K562 (cell line): Measurements from ENCODE around the gene C2CD4C. TPM values are rescaled to one million over a fixed set of nuclear protein-coding genes. Genes with fewer than 3 reads are reported as not detected.

Source experiments
- ATAC-seq: fragments of 200-7000 bp; cut with Tn5 transposase; 3 replicates; pipeline ENCODE4 v1.9.1; 2020; ENCODE audit warnings: moderate library complexity
- BruUV-seq: library from RNA; stranded (reverse); fragments of 400-500 nt; replicated peaks from 2 replicates; lab custom pipeline; 2021; lab: Mats Ljungman, UMichigan
- CTCF ChIA-PET: fragments of 300-600 bp; formaldehyde crosslinking; extraction: SDS; loops from one replicate; lab custom pipeline; 2021; ENCODE audit warnings: low intra/inter-chr PET ratio; lab: Yijun Ruan, JAX
- POLR2A ChIA-PET: fragments of 300-600, 350-650 bp; sonication (Branson Sonifier 250); formaldehyde crosslinking; extraction: SDS; loops from one replicate; lab custom pipeline; 2021; ENCODE audit warnings: antibody characterized with exemption, inconsistent platforms; lab: Yijun Ruan, JAX
- DNase-seq, 4 experiments: peaks; one replicate each; pipeline versions ENCODE4 v3.0.0 to v3.0.0-alpha.2; 2011 to 2018; ENCODE audit warnings: low spot score in 3 of 4, mixed read lengths in 3 of 4; ENCODE audit errors: extremely low read depth in 1 of 4
- FAIRE-seq: peaks from 2 replicates; lab custom pipeline; 2011; peaks lifted over from hg19 to GRCh38; lab: Jason Lieb, UNC
- H2AFZ ChIP-seq: 2 replicates; pipeline ENCODE4 v1.6.0; 2011; ENCODE audit warnings: low read depth, low read length, control low read depth, inconsistent platforms
- H3K27ac ChIP-seq: fragments of 200-600 bp; 3 replicates; pipeline ENCODE4 v1.8.0; 2011; ENCODE audit warnings: low read depth, mild to moderate bottlenecking, control low read depth, inconsistent platforms, low read length, moderate library complexity, mixed read lengths; ENCODE audit errors: extremely low read depth
- H3K27me3 ChIP-seq, 2 experiments: fragments of 300-600 bp in 1 of 2; 2 replicates in 1 of 2; 3 replicates in 1 of 2; pipeline versions ENCODE4 v1.6.0 to v1.8.0; 2011; ENCODE audit warnings: inconsistent platforms in 2 of 2, low read length in 2 of 2, mild to moderate bottlenecking in 1 of 2, mixed read lengths in 1 of 2, moderate library complexity in 1 of 2; ENCODE audit not compliant: control insufficient read depth in 2 of 2, insufficient read depth in 2 of 2
- H3K36me3 ChIP-seq: fragments of 300-600 bp; 3 replicates; pipeline ENCODE4 v1.8.0; 2011; ENCODE audit warnings: mild to moderate bottlenecking, low read length, inconsistent platforms; ENCODE audit not compliant: control insufficient read depth, insufficient read depth
- H3K4me1 ChIP-seq, 2 experiments: fragments of 200-600 bp in 1 of 2; replicated peaks in 1 of 2; 2 replicates in 1 of 2; 3 replicates in 1 of 2; pipeline versions ENCODE4 v1.5.1 to v1.8.0; 2011; ENCODE audit warnings: inconsistent platforms in 2 of 2, low read length in 2 of 2, mild to moderate bottlenecking in 1 of 2, mixed read lengths in 1 of 2, moderate library complexity in 1 of 2; ENCODE audit not compliant: control insufficient read depth in 2 of 2, insufficient read depth in 2 of 2
- H3K4me2 ChIP-seq: 2 replicates; pipeline ENCODE4 v1.6.1; 2011; ENCODE audit warnings: low read length, control low read depth, inconsistent platforms, mixed read lengths; ENCODE audit not compliant: insufficient read depth
- H3K4me3 ChIP-seq: fragments of 200-600 bp; sonication (generic), shearing (Covaris generic); 2 replicates; pipeline ENCODE4 v1.5.1; 2016; ENCODE audit warnings: control low read depth, inconsistent platforms
- H3K79me2 ChIP-seq: fragments of 200-600 bp; 3 replicates; pipeline ENCODE4 v1.8.0; 2011; ENCODE audit warnings: low read length, inconsistent platforms; ENCODE audit not compliant: control insufficient read depth, insufficient read depth
- H3K9ac ChIP-seq, 2 experiments: 2 replicates each; pipeline versions ENCODE4 v1.6.0 to v1.6.1; 2011; ENCODE audit warnings: low read depth in 2 of 2, low read length in 2 of 2, control low read depth in 1 of 2, inconsistent platforms in 1 of 2, mild to moderate bottlenecking in 1 of 2, mixed read lengths in 1 of 2; ENCODE audit not compliant: insufficient read depth in 1 of 2
- H3K9me1 ChIP-seq: one replicate; pipeline ENCODE4 v1.6.0; 2011; ENCODE audit warnings: inconsistent platforms, mild to moderate bottlenecking, low read length, moderate library complexity; ENCODE audit not compliant: control insufficient read depth, insufficient read depth
- H3K9me3 ChIP-seq: replicated peaks from 2 replicates; pipeline ENCODE4 v1.5.1; 2011; ENCODE audit warnings: low read depth, low read length, inconsistent platforms; ENCODE audit not compliant: control insufficient read depth, insufficient read depth
- H4K20me1 ChIP-seq: replicated peaks from 2 replicates; pipeline ENCODE4 v1.6.1; 2011; ENCODE audit warnings: low read length, inconsistent platforms, mixed read lengths; ENCODE audit not compliant: control insufficient read depth, insufficient read depth
- HMG20B ChIP-seq: fragments of 250-450 bp; sonication (Bioruptor Pico); IDR thresholded peaks from 2 replicates; pipeline ENCODE4 v1.5.0; 2021; ENCODE audit warnings: mild to moderate bottlenecking
- MEF2A ChIP-seq: IDR thresholded peaks from 2 replicates; pipeline ENCODE4 v1.6.1; 2011; ENCODE audit warnings: low read depth, mild to moderate bottlenecking, low read length, moderate library complexity; ENCODE audit not compliant: control insufficient read depth
- WGBS: fragments of 100-300 bp; shearing (Covaris generic); methylation state at CpG from one replicate; pipeline ENCODE4 v1.1.6; 2016; ENCODE audit warnings: low coverage, mixed read lengths; ENCODE audit not compliant: insufficient coverage; ENCODE audit errors: missing lambda C conversion rate; 5-methylcytosine and 5-hydroxymethylcytosine counted together
- in situ Hi-C: fragments of 300-500 bp; cut with MboI; formaldehyde crosslinking; loops from 4 replicates; pipeline ENCODE4 v1.15.0; 2018; ENCODE audit warnings: inconsistent platforms, mixed read lengths
- intact Hi-C: fragments of 100-400 bp; cut with micrococcal nuclease; formaldehyde crosslinking; loops from 2 replicates; pipeline ENCODE4 v1.14.2; 2022
- polyA plus RNA-seq, 8 experiments: library from polyadenylated mRNA; depleted of rRNA in 4 of 8; stranded (reverse) in 5 of 8; unstranded in 3 of 8; fragments of >200 nt; fragmentation: Nextera tagmentation in 2 of 8; fragmentation: Illumina TruSeq in 1 of 8; extraction: Ambion mirVana in 2 of 8; extraction: Trizol in 1 of 8; gene quantifications; 2 replicates each; pipeline versions ENCODE4 v1.2.1 to v1.2.3, GENCODE V29; 2011 to 2014; ENCODE audit warnings: inconsistent platforms in 1 of 8, missing spikeins in 1 of 8
- total RNA-seq, 7 experiments: library from RNA; depleted of rRNA in 6 of 7; stranded (reverse); fragments of >200 nt in 6 of 7; fragmentation: Illumina TruSeq in 2 of 7; extraction: Trizol in 2 of 7; gene quantifications; 2 replicates each; pipeline versions ENCODE4 v1.2.1 to v1.2.3, GENCODE V29; 2011 to 2021; ENCODE audit warnings: low replicate concordance in 1 of 7
- TF ChIP-seq, protein P1 (sequence below): IDR thresholded peaks from 3 replicates; pipeline ENCODE4 v1.6.1; 2011; ENCODE audit warnings: borderline replicate concordance, mild to moderate bottlenecking; ENCODE audit not compliant: insufficient read length, insufficient read depth
- TF ChIP-seq, protein P2 (sequence below): fragments of 250-450 bp; sonication (Bioruptor Pico); IDR thresholded peaks from 2 replicates; pipeline ENCODE4 v1.4.0; 2020
- TF ChIP-seq, protein P3 (sequence below): sonication (generic); formaldehyde crosslinking; IDR thresholded peaks from 2 replicates; pipeline ENCODE4 v1.8.1; 2023; ENCODE audit warnings: mild to moderate bottlenecking, missing genetic modification reagents

C2CD4C gene
- total and polyA plus RNA-seq, 9 of the 15 experiments (the other 6 are each of a cell fraction or from before 2014, with no cell fraction given) = 0.01 to 0.07 TPM; not detected in 7

DNA sequence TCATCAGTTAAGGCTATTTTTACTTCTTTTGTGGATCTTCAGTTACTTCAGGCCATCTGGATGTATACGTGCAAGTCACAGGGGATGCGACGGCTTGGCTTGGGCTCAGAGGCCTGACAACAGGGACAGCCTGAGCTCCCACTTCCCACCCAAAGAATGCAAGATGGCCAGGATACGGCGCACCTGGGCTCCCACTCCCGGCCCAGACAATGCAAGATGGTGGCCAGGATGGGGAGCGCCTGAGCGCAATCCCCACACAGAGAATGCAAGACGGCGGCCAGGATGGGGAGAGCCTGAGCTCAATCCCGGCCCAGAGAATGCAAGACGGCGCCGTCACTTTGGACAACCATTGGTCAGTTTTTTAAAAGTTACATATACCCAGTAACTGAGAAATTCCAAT lies 39.1 kb downstream of the C2CD4C start:
- POLR2A ChIA-PET = interaction anchor here (0.5 to 1.1 kb wide), 3 partner anchors 10 to 310 kb away, joined by 3 to 4 read pairs (median 3); partner anchors contain the start of gene MIER2
- H3K9me1 ChIP-seq = no peaks in the 10 kb centered on the region
- no peaks in the 10 kb centered on the region; the same call in 1 of the 2 replicates for H4K20me1 ChIP-seq
- no peak overlapping the region for H3K27ac ChIP-seq
- ATAC-seq = no peak
- in situ Hi-C loops (no loop called here), intact Hi-C loops (no loop called here)
- 30% methylated on average over 14 of the region's 14 CpGs for WGBS
- H3K9me3 ChIP-seq = no peaks in the 10 kb centered on the region
- H2AFZ ChIP-seq = no peak overlapping the region
- peaks cover 76 to 100% of the 10 kb centered on the region in 2 experiments for H3K27me3 ChIP-seq
- no peak for FAIRE-seq
- CTCF ChIA-PET = no interaction called here
- H3K36me3 ChIP-seq = no peaks in the 10 kb centered on the region
- no peak overlapping the region for H3K9ac ChIP-seq
- H3K4me3 ChIP-seq = no peak overlapping the region
- peaks cover 0 to 22% of the 10 kb centered on the region in 2 experiments; a peak in 3 of 5 replicates for H3K4me1 ChIP-seq
- H3K79me2 ChIP-seq = no peaks in the 10 kb centered on the region
- no peak overlapping the region for H3K4me2 ChIP-seq
- BruUV-seq = no TSS peak
- no peak for DNase-seq
- TF ChIP-seq, protein P1, sequence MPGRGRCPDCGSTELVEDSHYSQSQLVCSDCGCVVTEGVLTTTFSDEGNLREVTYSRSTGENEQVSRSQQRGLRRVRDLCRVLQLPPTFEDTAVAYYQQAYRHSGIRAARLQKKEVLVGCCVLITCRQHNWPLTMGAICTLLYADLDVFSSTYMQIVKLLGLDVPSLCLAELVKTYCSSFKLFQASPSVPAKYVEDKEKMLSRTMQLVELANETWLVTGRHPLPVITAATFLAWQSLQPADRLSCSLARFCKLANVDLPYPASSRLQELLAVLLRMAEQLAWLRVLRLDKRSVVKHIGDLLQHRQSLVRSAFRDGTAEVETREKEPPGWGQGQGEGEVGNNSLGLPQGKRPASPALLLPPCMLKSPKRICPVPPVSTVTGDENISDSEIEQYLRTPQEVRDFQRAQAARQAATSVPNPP = no peak
- no peak for TF ChIP-seq HMG20B (CRISPR knock-in tag)
- TF ChIP-seq, protein P2, sequence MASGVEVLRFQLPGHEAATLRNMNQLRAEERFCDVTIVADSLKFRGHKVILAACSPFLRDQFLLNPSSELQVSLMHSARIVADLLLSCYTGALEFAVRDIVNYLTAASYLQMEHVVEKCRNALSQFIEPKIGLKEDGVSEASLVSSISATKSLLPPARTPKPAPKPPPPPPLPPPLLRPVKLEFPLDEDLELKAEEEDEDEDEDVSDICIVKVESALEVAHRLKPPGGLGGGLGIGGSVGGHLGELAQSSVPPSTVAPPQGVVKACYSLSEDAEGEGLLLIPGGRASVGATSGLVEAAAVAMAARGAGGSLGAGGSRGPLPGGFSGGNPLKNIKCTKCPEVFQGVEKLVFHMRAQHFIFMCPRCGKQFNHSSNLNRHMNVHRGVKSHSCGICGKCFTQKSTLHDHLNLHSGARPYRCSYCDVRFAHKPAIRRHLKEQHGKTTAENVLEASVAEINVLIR (CRISPR knock-in tag) = no peak
- no peak for TF ChIP-seq MEF2A
- TF ChIP-seq, protein P3, sequence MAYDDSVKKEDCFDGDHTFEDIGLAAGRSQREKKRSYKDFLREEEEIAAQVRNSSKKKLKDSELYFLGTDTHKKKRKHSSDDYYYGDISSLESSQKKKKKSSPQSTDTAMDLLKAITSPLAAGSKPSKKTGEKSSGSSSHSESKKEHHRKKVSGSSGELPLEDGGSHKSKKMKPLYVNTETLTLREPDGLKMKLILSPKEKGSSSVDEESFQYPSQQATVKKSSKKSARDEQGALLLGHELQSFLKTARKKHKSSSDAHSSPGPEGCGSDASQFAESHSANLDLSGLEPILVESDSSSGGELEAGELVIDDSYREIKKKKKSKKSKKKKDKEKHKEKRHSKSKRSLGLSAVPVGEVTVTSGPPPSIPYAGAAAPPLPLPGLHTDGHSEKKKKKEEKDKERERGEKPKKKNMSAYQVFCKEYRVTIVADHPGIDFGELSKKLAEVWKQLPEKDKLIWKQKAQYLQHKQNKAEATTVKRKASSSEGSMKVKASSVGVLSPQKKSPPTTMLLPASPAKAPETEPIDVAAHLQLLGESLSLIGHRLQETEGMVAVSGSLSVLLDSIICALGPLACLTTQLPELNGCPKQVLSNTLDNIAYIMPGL = no peak
